ENCODE measurements around the gene YWHAH.

The YWHAH gene

DNA sequence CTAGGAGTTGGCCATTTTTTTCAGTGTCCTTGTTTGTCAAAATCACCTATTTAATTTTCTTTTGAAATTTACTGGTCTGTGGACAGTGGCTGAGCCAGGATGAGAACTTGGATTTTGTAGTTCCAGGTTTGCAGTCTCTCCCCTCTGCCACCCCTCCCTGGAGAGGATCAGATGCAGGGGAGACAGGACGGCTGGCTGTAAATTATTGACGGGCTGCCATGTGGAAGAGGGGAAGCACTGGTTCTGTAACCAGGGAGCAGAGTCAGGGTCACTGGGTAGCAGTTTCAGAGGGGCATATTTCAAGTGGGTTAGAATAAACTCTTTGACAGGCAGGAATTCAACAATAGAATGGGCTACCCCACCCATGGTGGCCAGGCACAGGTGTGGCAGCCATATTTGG is 20.6 kb upstream of the YWHAH start:
- no peaks in the 10 kb centered on the region for H3K27me3 ChIP-seq (replicated peaks; ENCODE audit: control insufficient read depth, insufficient read depth, low read length)
- TF ChIP-seq, protein P1, sequence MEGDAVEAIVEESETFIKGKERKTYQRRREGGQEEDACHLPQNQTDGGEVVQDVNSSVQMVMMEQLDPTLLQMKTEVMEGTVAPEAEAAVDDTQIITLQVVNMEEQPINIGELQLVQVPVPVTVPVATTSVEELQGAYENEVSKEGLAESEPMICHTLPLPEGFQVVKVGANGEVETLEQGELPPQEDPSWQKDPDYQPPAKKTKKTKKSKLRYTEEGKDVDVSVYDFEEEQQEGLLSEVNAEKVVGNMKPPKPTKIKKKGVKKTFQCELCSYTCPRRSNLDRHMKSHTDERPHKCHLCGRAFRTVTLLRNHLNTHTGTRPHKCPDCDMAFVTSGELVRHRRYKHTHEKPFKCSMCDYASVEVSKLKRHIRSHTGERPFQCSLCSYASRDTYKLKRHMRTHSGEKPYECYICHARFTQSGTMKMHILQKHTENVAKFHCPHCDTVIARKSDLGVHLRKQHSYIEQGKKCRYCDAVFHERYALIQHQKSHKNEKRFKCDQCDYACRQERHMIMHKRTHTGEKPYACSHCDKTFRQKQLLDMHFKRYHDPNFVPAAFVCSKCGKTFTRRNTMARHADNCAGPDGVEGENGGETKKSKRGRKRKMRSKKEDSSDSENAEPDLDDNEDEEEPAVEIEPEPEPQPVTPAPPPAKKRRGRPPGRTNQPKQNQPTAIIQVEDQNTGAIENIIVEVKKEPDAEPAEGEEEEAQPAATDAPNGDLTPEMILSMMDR (IDR thresholded peaks at IDR 0.05; ENCODE audit: insufficient read depth, low read length, poor library complexity, severe bottlenecking), result no peak
- H3K4me3 ChIP-seq (replicated peaks; ENCODE audit: low read depth, low read length), result no peak overlapping the region
- no peak for DNase-seq (ENCODE audit: extremely low read depth, insufficient read length)
- H3K36me3 ChIP-seq (ENCODE audit: control insufficient read depth, insufficient read depth, low read length), result no peaks in the 10 kb centered on the region

- no peak for DNase-seq (ENCODE audit: extremely low read depth, insufficient read length)
- TF ChIP-seq, protein P1 (IDR thresholded peaks at IDR 0.05; ENCODE audit: insufficient read depth, low read length, poor library complexity, severe bottlenecking), result no peak
- Histone ChIP-seq H3K27me3 (replicated peaks; ENCODE audit: control insufficient read depth, insufficient read depth, low read length) (no peaks in the 10 kb centered on the region), H3K36me3 (ENCODE audit: control insufficient read depth, insufficient read depth, low read length) (no peaks in the 10 kb centered on the region), H3K4me3 (replicated peaks; ENCODE audit: low read depth, low read length) (no peak overlapping the region)
These were observed 19.3 kb upstream of the YWHAH start for GRCh38 chr22:31925056-31925455.

GRCh38 chr22:31926024-31926423 is 18.3 kb upstream of the YWHAH start:
- TF ChIP-seq, protein P1 (IDR thresholded peaks at IDR 0.05; ENCODE audit: insufficient read depth, low read length, poor library complexity, severe bottlenecking), result no peak
- Histone ChIP-seq H3K27me3 (replicated peaks; ENCODE audit: control insufficient read depth, insufficient read depth, low read length) (no peaks in the 10 kb centered on the region), H3K36me3 (ENCODE audit: control insufficient read depth, insufficient read depth, low read length) (no peaks in the 10 kb centered on the region), H3K4me3 (replicated peaks; ENCODE audit: low read depth, low read length) (no peak overlapping the region)
- DNase-seq (ENCODE audit: extremely low read depth, insufficient read length), result no peak

GRCh38 chr22:31926969-31927368 is 17.4 kb upstream of the YWHAH start:
- DNase-seq (ENCODE audit: extremely low read depth, insufficient read length), result no peak
- Histone ChIP-seq H3K36me3 (ENCODE audit: control insufficient read depth, insufficient read depth, low read length) (no peaks in the 10 kb centered on the region), H3K4me3 (replicated peaks; ENCODE audit: low read depth, low read length) (no peak overlapping the region), H3K27me3 (replicated peaks; ENCODE audit: control insufficient read depth, insufficient read depth, low read length) (no peaks in the 10 kb centered on the region)
- TF ChIP-seq, protein P1 (IDR thresholded peaks at IDR 0.05; ENCODE audit: insufficient read depth, low read length, poor library complexity, severe bottlenecking), result no peak

GRCh38 chr22:31927562-31927961 is 16.8 kb upstream of the YWHAH start:
- no peaks in the 10 kb centered on the region for H3K27me3 ChIP-seq (replicated peaks; ENCODE audit: control insufficient read depth, insufficient read depth, low read length)
- H3K4me3 ChIP-seq (replicated peaks; ENCODE audit: low read depth, low read length), result no peak overlapping the region
- H3K36me3 ChIP-seq (ENCODE audit: control insufficient read depth, insufficient read depth, low read length), result no peaks in the 10 kb centered on the region
- no peak for DNase-seq (ENCODE audit: extremely low read depth, insufficient read length)
- TF ChIP-seq, protein P1 (IDR thresholded peaks at IDR 0.05; ENCODE audit: insufficient read depth, low read length, poor library complexity, severe bottlenecking), result no peak

All from GM06990 (cell line).